NCI-H1436 treated with DMSO at 0.1 percent for 48 hours (cell line): ENCODE results near the gene GATB.

Experiments
- DNase-seq: peaks from one replicate; lab custom pipeline; 2025; lab: John Stamatoyannopoulos, UW

The GATB gene

DNA sequence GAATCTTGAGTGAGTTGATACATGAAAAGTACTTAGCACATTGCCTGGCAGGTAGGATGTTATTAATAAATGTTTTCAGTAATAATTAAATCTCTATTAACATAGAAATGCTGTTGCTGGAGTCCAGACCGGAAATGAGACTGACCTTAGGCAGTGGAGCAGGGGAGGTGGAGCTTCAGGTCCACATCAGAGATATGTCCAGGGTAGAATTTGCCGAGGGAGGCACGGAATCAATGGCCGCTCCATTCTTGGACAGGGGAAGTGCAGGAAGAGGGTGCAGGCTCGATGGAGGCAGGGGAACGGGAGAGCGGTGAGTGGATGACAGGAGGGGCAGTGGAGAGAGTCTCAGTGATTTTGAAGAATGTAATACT, 107.3 kb downstream of the GATB start:
- DNase-seq: no peak

DNA sequence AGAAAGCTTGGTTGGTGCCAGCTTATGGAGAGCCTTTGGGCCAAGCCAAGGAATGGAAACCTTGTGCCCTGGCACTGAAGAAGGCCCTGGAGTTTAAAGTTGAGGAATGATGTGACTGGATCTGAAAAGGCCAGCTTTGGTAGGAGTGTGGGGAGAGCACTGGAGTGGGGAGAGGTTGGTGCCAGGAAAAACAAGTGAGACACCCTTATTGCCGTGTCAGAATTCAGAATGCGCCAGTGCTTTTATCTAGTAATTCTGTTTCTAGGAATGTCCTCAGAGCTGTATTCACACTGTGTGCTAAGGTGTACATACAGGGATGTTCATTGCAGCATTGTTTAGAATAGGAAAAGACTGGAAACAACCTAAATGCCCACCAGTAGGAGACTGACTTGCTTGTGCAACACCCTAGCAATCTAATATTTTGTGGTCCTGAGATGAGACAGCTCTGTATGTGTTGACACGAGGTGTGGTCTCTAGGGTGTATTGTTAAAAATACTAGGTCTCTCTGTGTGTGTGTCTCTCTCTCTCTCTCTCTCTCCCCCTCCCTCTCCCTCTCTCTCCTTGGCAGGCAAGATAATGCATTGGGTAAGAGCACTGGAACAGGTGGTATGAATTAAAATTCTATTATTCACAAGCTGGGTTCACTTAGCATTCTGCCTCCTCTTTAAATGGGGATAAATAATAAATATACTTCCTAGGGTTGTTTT, 107.8 kb downstream of the GATB start:
- DNase-seq: no peak

DNA sequence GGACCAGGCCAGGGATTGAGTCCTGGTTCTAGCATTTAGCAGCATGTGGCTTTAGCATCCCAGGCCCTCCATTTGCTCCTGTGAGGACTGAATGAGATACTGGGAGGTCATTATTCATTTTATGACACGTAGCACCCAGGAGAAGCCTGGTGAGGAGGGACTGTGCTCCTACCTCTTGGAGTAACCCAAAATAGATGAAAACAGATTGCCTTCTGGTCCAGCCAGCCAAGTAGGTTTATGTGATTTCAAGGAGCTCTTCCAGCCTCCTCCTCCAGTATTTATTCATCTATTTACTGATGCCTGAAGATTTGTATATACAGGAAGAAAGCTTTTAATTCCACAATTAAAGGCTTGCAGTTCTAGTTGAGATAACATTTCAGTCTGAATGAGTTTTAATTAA, 109.3 kb downstream of the GATB start:
- no peak for DNase-seq

DNA sequence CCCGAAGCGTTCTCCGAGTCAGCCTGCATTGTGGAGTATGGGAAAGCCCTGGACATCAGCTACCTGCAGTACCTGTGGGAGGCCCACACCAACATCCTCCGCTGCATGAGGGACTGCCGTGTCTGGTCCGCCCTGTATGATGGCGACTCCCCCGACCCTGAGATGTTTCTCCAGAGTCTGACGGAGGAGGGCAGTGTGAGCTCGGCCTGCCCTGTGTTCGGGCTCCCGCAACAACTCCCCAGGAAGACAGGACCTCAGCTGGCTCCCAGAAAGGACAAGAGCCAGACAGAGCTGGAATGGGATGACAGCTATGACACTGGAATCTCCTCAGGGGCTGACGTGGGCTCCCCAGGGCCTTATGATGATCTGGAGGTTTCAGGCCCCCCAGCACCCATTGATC, 111.3 kb downstream of the GATB start:
- DNase-seq: no peak

DNA sequence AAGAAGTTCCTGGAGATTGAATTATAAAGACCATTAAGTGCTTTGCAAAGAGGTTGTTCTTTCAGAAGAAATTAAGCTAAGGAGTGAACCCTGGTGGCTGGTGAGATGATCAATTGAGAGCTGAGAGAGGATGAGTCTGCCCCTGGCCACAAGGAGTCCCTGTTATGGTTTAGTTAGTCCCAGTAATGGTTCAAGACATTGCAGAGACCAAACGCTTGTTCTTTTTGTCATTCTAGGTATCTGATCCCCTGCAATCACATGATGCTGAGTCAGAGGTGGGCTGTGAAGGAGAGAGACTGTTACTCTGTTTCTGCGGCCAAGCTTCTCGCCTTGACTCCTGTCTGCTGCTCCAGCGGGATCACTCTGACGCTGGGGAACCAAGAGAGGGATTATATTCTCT, 114.5 kb downstream of the GATB start:
- no peak for DNase-seq

DNA sequence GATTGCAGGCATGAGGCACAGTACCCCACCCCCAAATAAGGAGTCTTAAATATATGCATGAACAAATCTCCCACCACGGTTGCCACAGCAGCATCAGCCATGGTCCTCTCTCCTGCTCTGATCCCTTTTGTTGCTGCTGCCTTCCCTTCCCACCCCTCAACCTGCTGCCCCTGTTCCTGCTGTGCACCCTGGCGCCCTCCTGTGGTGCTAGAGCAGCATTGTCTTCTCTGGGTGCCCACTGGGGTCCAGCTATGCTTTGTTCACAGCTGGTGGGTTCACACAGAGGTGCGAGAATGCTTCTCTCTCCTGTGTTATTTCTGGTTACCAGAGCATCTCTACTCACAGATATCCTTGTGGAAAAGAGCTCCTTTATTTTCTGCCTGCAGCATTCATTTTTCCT, 116.2 kb downstream of the GATB start:
- no peak for DNase-seq

DNA sequence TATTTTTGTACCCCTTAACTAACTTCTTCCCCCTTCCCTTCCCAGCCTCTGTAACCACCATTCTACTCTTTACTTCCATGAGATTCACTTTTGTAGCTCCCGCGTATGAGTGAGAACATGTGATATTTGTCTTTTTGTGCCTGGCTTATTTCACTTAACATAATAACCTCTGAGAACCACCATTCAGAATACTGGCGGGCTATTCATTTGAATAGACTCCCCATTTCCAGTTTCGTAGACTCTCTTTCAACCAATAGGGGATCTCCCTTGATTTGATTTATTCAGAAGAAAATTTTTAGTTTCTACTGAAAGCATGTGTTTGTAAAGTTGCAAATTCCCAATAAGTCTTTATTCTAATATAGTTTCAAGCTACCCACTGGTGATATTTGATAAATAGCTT, 117.2 kb downstream of the GATB start:
- DNase-seq: no peak

DNA sequence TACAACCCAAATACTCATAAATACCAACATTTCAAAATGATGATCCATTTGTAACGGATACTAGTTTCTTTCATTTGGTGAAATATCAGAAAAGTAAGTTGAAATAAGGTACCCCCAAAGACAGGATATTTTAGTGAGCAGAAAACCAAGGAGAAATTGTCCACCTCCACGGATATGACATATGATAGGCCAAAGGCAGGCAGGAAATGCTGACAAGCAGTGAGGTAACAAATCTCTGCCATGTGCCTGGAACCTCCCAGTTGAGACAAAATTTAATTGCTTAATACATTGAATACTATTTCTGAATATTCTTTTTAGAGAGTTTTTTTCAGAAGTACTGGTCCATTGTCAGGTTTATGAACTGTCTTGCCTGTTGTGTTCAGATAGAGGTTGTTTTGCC, 118.8 kb downstream of the GATB start:
- no peak for DNase-seq

DNA sequence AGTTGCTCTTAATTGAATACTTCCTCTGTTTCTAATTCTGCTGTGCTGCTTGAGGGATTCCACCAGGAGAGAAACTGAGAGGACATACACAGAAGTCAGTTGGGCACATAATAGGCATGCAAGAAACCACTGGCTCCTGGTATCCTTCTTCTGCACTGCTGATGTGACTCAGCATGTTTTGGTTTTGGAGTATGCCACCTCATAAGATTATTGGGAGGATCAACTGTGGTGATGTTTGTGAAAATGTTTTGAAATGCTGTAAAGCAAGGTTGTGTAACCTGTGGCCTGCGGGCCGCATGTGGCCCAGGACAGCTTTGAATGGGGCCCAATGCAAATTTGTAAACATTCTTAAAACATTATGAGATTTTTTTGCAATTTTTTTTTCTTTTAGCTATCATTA, 119.6 kb downstream of the GATB start:
- DNase-seq: no peak

DNA sequence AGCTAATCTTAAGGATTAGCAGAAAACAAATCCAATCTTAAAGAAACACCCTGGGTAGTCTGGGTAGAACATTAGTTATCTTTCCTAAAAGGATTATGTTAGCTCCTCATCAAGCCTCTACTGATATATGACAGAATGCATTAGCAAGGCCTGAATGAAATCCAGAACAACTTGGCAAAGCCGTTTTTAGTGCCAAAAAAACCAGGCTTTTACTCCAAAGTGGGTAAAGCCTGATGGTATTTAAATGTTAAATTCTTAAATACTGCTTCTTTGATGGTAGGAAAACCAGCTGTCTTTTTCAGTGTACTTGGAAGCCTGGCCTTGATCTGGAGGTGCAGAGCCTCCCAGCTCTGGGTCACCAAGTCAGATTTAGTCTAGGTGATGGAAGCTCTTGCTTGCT, 120.4 kb downstream of the GATB start:
- no peak for DNase-seq

DNA sequence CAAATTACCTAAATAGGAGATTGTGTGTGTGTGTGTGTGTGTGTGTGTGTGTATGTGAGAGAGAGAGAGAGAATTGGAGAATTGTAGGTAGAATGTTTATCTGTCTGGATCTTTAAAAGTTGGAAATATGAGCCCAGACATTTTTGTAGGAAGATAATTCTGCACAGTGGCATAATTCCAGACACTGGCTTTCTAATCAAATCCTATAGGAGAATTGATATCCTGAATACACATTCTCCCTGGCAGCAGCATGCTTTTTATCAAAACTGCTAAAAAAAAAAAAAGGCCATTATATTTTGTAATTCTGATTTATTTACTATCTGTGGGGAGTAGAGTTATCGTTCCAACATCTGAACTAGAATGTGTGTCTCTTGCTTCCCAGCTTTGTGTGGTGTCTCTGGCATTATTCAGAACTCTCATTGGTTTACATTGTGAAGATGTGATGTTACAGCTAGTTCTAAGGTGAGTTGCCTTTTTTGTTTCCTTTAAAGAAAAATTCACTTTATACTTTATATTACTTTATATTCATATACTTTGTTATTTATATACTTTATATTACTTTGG, 122.4 kb downstream of the GATB start:
- no peak for DNase-seq

DNA sequence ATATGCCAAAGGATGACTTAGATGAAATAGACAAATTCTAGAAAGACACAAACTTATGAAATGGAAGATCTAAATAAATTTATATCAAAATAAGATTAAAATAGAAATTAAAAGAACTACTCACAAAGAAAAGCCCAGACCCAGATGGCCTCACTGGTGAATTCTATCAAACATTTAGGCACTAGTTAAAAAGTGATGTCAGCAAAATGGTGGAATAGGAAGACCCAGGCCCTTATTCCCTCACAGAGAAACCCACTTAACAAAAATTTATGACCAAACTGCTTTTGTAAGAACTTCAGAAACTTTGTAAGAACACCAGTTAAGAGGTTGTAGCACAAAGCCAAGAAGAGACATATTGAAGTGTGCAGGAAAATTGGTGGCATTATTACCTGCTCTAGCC, 129.5 kb downstream of the GATB start:
- DNase-seq: no peak

DNA sequence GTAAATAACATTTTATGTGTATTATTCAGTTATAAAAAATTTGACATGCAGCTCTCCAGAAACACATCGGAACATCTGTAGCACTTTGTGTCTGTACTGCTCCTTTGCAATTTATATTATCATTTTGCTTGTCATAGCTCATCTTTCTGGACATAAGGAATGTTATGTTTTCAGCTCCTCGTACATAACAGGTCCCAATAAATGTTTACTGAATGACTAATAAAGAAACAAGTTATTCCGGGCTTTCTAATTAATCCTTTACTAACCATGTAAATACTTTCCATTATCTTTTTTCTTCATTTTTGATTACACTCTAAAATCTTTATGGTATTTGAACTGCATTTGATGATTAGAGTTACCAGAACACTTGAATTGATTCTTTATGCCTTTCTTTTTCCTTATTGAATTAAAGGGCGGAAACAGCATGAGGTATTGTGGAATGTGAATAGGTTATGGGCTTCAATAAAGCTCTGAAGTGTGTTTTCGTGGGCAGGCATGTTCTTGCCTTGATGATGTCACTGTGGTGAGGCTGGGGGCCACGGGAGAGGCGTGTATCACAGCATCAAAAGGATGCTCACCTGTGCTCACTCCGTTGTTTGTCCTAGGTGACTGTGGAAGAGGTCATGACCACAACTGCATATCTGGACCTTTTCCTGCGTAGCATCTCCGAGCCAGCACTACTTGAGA, 131.6 kb downstream of the GATB start:
- no peak for DNase-seq

DNA sequence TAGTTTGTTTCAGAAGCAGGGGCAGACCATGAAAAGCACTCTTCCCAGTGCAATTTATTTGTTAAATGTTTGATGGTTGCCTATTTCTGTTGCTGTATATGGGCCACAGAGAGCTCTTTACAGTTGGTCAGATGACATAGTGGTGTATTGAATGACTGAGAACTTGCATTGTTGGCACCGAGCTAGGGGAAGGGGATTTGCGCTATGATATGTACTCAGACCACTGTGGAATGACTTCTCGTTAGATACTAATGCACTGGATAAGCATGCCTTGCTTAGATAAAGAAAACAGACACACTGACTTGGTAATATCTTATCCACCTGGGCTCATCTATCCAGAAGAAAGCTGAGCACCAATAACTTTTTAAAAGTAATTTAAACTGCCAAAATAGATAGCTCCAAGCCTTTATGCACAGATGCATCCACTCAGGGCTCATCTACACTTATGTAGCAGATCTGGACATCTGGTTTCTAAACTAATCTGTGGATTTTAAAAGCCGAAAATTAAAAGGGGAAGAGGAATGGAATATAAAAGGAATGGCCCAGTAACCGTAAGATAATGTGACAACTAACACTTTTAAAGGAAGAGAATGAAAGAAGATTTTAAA, 132.7 kb downstream of the GATB start:
- DNase-seq: no peak

DNA sequence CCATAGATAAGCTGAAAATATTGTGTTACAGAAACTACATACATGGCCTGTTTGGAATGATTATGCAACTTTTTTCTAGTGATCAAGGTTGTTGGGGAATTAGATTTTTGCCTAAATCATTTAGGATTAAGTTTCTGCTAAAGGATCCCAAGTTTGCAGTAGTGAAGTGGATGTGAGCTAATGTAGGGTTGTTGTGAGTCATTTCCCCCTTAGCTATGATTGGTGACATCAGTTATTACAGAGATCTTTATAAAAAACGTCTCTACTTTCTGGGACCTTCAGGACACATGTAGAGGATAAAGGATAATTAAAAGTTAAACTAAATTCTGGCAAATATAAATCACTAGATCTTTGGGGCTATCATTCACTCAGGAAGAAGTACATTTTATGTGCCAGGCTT, 133.3 kb downstream of the GATB start:
- no peak for DNase-seq

DNA sequence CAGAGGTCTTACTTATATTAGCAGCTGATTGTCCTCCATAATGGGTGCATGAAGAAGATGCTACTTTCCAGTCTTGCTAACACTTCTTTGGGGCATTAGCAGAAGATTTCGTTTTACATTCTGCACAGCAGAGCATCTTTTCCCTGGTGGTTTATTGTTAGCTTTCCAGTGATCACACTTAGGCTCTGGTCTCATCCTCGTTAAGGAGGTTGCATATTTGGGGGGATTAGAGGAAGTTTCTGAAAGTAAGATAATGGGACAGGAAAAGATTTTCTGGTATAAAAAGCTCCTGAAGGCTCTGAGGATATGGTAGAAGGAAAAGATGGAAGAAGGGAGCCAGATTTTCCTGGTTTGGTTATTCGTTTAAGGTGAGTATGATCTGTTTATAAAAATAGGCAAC, 134.1 kb downstream of the GATB start:
- no peak for DNase-seq

DNA sequence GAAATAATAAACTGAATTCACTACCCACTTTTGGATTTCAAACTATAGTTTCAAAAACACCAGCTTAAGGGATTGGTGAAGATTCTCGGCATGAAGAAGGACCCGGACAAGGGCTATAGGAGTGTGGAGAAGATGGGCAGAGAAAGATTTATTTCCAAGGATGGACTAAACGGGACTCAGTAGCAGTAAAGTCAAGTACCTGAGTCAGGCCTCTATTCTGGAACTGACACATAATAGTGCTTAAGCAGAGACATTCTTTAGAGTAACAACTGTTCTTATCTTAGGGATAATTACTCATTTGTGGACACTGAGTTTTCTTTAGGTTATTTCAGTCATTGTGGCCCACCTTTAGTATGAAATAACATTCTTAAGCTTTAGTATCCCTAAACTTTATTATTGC, 134.6 kb downstream of the GATB start:
- no peak for DNase-seq

DNA sequence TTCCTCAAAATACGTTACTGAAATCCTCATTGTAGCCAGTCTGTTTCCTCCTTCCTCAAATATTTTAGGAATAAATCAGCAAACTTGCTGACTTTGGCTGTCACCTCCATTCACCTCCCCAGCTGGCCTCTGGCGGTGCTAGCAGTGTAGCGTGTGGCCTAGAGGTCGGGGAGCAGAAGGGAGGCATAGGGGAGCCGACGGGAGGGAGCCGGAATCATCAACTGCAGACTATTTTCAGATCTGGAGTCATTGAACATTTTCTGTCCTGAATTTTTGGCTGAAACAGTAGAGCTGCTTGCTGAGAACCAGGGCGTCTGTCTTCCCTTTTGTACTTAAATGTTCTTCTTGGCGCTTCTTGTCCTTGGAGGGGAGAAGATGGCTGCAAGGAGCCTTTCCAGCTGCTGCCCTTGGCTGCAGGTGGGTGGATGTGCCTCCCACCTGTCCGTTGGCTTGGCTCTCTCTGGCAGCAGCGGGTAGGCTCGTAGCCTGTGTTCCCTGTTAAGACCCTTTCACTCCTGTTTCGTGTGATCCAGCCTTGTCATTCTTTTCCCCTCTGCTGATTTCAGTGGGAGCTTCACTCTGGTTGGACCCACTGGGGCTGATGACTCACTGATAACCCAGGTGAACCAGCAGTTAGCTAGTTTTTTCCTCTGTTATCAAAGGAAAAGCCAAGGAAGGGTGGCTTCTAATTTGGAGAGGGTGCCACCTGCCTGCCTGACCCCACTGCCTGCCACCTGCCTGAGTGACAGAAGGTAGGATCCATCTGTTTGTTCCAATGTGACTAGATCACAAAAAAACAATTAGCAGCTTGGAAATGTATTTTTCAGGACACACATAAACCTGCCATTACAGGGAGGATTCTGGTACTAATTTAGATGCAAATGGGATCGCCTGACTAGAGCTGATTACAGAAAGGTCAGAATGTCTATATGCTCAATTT, 135.9 kb downstream of the GATB start:
- DNase-seq: no peak
